GM12878 (cell line): ENCODE measurements around the gene TAGLN.

Experiments
- BCL11A ChIP-seq: IDR thresholded peaks from 2 replicates; pipeline ENCODE4 v1.6.1; 2011; ENCODE audit warnings: low read depth, low read length
- BRCA1 ChIP-seq: IDR thresholded peaks from 2 replicates; pipeline ENCODE4 v1.6.1; 2011; ENCODE audit warnings: low read depth, low read length, improper control_type of control experiment
- CBX3 ChIP-seq: fragments of 200-600 bp; sonication (generic); IDR thresholded peaks from 2 replicates; pipeline ENCODE4 v1.6.1; 2016; ENCODE audit warnings: low read depth, borderline replicate concordance
- HDGF ChIP-seq: fragments of 450-650 bp; IDR thresholded peaks from 2 replicates; pipeline ENCODE4 v1.6.1; 2016; ENCODE audit warnings: antibody characterized with exemption
- POLR2A ChIP-seq: IDR thresholded peaks from 2 replicates; pipeline ENCODE4 v1.6.1; 2011; ENCODE audit warnings: low read depth, mild to moderate bottlenecking, low read length
- POLR2AphosphoS2 ChIP-seq: IDR thresholded peaks from 2 replicates; pipeline ENCODE4 v1.6.1; 2011; ENCODE audit warnings: low read depth, mild to moderate bottlenecking, low read length, improper control_type of control experiment, moderate library complexity
- SIN3A ChIP-seq: IDR thresholded peaks from 2 replicates; pipeline ENCODE4 v1.6.1; 2012; ENCODE audit warnings: low read depth, low read length, improper control_type of control experiment
- TCF12 ChIP-seq: IDR thresholded peaks from 2 replicates; pipeline ENCODE4 v1.6.1; 2011; ENCODE audit warnings: low read depth, mild to moderate bottlenecking, low read length
- ZNF207 ChIP-seq: fragments of 450-650 bp; IDR thresholded peaks from 2 replicates; pipeline ENCODE4 v1.6.1; 2014; ENCODE audit warnings: antibody characterized with exemption, mild to moderate bottlenecking, borderline replicate concordance
- TF ChIP-seq, protein P1 (sequence below): fragments of 450-650 bp; IDR thresholded peaks from 2 replicates; pipeline ENCODE4 v1.6.1; 2017; ENCODE audit warnings: mild to moderate bottlenecking, moderate library complexity
- TF ChIP-seq, protein P2 (sequence below), 3 experiments: IDR thresholded peaks in 2 of 3; conservative IDR thresholded peaks in 1 of 3; 2 replicates each; pipeline ENCODE4 v1.5.1; 2011; ENCODE audit warnings: low read depth in 3 of 3, low read length in 3 of 3, mild to moderate bottlenecking in 3 of 3, control low read depth in 2 of 3, moderate library complexity in 2 of 3, inconsistent platforms in 1 of 3, mixed read lengths in 1 of 3; ENCODE audit not compliant: control insufficient read depth in 2 of 3, insufficient read depth in 1 of 3; ENCODE audit errors: extremely low read depth in 1 of 3
- TF ChIP-seq, protein P3 (sequence below): IDR thresholded peaks from 2 replicates; pipeline ENCODE4 v1.6.1; 2012; ENCODE audit warnings: improper control_type of control experiment, low read depth, low read length; ENCODE audit not compliant: insufficient replicate concordance
- TF ChIP-seq, protein P4 (sequence below): fragments of 450-650 bp; IDR thresholded peaks from 2 replicates; pipeline ENCODE4 v1.6.1; 2017; ENCODE audit warnings: antibody characterized with exemption, mild to moderate bottlenecking, moderate library complexity
- TF ChIP-seq, protein P5 (sequence below): IDR thresholded peaks from 2 replicates; pipeline ENCODE4 v1.6.1; 2012; ENCODE audit warnings: low read length, inconsistent platforms

DNA sequence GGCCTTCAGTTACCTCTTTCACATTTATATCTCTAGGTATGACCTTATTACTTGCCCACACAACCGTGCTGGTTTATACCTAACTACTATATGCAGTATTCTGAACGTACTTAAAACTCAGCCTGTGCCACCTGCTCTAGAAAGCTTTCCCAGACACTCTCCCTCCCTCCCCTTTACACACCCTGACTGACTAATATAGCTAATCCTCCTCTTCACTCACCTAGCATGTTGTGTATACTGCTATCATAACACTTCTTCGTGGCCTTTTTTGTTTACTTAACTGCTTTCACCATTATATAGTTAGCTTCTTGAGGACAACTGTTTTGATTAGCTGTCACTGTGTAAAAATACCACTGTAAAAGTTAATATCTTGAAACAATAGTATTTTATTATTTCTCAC is 56.8 kb downstream of the TAGLN start:
- TF ChIP-seq, protein P1, sequence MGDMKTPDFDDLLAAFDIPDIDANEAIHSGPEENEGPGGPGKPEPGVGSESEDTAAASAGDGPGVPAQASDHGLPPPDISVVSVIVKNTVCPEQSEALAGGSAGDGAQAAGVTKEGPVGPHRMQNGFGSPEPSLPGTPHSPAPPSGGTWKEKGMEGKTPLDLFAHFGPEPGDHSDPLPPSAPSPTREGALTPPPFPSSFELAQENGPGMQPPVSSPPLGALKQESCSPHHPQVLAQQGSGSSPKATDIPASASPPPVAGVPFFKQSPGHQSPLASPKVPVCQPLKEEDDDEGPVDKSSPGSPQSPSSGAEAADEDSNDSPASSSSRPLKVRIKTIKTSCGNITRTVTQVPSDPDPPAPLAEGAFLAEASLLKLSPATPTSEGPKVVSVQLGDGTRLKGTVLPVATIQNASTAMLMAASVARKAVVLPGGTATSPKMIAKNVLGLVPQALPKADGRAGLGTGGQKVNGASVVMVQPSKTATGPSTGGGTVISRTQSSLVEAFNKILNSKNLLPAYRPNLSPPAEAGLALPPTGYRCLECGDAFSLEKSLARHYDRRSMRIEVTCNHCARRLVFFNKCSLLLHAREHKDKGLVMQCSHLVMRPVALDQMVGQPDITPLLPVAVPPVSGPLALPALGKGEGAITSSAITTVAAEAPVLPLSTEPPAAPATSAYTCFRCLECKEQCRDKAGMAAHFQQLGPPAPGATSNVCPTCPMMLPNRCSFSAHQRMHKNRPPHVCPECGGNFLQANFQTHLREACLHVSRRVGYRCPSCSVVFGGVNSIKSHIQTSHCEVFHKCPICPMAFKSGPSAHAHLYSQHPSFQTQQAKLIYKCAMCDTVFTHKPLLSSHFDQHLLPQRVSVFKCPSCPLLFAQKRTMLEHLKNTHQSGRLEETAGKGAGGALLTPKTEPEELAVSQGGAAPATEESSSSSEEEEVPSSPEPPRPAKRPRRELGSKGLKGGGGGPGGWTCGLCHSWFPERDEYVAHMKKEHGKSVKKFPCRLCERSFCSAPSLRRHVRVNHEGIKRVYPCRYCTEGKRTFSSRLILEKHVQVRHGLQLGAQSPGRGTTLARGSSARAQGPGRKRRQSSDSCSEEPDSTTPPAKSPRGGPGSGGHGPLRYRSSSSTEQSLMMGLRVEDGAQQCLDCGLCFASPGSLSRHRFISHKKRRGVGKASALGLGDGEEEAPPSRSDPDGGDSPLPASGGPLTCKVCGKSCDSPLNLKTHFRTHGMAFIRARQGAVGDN: no peak
- TF ChIP-seq BCL11A (no peak), ZNF207 (no peak), BRCA1 (no peak), POLR2AphosphoS2 (no peak), HDGF (no peak), POLR2A (no peak), CBX3 (no peak), SIN3A (no peak), TCF12 (no peak)
- TF ChIP-seq, protein P2, sequence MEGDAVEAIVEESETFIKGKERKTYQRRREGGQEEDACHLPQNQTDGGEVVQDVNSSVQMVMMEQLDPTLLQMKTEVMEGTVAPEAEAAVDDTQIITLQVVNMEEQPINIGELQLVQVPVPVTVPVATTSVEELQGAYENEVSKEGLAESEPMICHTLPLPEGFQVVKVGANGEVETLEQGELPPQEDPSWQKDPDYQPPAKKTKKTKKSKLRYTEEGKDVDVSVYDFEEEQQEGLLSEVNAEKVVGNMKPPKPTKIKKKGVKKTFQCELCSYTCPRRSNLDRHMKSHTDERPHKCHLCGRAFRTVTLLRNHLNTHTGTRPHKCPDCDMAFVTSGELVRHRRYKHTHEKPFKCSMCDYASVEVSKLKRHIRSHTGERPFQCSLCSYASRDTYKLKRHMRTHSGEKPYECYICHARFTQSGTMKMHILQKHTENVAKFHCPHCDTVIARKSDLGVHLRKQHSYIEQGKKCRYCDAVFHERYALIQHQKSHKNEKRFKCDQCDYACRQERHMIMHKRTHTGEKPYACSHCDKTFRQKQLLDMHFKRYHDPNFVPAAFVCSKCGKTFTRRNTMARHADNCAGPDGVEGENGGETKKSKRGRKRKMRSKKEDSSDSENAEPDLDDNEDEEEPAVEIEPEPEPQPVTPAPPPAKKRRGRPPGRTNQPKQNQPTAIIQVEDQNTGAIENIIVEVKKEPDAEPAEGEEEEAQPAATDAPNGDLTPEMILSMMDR (IDR thresholded peaks at IDR 0.05 in 2 of 3, conservative IDR thresholded peaks at IDR 0.05 in 1 of 3; ENCODE audit: control insufficient read depth in 2 of 3, extremely low read depth in 1 of 3, insufficient read depth in 1 of 3, low read depth in 3 of 3, low read length in 3 of 3): no peak
- TF ChIP-seq, protein P3, sequence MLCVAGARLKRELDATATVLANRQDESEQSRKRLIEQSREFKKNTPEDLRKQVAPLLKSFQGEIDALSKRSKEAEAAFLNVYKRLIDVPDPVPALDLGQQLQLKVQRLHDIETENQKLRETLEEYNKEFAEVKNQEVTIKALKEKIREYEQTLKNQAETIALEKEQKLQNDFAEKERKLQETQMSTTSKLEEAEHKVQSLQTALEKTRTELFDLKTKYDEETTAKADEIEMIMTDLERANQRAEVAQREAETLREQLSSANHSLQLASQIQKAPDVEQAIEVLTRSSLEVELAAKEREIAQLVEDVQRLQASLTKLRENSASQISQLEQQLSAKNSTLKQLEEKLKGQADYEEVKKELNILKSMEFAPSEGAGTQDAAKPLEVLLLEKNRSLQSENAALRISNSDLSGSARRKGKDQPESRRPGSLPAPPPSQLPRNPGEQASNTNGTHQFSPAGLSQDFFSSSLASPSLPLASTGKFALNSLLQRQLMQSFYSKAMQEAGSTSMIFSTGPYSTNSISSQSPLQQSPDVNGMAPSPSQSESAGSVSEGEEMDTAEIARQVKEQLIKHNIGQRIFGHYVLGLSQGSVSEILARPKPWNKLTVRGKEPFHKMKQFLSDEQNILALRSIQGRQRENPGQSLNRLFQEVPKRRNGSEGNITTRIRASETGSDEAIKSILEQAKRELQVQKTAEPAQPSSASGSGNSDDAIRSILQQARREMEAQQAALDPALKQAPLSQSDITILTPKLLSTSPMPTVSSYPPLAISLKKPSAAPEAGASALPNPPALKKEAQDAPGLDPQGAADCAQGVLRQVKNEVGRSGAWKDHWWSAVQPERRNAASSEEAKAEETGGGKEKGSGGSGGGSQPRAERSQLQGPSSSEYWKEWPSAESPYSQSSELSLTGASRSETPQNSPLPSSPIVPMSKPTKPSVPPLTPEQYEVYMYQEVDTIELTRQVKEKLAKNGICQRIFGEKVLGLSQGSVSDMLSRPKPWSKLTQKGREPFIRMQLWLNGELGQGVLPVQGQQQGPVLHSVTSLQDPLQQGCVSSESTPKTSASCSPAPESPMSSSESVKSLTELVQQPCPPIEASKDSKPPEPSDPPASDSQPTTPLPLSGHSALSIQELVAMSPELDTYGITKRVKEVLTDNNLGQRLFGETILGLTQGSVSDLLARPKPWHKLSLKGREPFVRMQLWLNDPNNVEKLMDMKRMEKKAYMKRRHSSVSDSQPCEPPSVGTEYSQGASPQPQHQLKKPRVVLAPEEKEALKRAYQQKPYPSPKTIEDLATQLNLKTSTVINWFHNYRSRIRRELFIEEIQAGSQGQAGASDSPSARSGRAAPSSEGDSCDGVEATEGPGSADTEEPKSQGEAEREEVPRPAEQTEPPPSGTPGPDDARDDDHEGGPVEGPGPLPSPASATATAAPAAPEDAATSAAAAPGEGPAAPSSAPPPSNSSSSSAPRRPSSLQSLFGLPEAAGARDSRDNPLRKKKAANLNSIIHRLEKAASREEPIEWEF: no peak
- TF ChIP-seq, protein P4, sequence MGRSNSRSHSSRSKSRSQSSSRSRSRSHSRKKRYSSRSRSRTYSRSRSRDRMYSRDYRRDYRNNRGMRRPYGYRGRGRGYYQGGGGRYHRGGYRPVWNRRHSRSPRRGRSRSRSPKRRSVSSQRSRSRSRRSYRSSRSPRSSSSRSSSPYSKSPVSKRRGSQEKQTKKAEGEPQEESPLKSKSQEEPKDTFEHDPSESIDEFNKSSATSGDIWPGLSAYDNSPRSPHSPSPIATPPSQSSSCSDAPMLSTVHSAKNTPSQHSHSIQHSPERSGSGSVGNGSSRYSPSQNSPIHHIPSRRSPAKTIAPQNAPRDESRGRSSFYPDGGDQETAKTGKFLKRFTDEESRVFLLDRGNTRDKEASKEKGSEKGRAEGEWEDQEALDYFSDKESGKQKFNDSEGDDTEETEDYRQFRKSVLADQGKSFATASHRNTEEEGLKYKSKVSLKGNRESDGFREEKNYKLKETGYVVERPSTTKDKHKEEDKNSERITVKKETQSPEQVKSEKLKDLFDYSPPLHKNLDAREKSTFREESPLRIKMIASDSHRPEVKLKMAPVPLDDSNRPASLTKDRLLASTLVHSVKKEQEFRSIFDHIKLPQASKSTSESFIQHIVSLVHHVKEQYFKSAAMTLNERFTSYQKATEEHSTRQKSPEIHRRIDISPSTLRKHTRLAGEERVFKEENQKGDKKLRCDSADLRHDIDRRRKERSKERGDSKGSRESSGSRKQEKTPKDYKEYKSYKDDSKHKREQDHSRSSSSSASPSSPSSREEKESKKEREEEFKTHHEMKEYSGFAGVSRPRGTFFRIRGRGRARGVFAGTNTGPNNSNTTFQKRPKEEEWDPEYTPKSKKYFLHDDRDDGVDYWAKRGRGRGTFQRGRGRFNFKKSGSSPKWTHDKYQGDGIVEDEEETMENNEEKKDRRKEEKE: no peak
- TF ChIP-seq, protein P5, sequence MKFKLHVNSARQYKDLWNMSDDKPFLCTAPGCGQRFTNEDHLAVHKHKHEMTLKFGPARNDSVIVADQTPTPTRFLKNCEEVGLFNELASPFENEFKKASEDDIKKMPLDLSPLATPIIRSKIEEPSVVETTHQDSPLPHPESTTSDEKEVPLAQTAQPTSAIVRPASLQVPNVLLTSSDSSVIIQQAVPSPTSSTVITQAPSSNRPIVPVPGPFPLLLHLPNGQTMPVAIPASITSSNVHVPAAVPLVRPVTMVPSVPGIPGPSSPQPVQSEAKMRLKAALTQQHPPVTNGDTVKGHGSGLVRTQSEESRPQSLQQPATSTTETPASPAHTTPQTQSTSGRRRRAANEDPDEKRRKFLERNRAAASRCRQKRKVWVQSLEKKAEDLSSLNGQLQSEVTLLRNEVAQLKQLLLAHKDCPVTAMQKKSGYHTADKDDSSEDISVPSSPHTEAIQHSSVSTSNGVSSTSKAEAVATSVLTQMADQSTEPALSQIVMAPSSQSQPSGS: no peak
